ENCODE measurements around the gene TBC1D3B.
"Not testable (repeated sequence)": the region's sequence is repeated elsewhere in the genome, so short reads cannot be mapped to it uniquely, and the experiment has no call there.

TBC1D3B gene

DNA sequence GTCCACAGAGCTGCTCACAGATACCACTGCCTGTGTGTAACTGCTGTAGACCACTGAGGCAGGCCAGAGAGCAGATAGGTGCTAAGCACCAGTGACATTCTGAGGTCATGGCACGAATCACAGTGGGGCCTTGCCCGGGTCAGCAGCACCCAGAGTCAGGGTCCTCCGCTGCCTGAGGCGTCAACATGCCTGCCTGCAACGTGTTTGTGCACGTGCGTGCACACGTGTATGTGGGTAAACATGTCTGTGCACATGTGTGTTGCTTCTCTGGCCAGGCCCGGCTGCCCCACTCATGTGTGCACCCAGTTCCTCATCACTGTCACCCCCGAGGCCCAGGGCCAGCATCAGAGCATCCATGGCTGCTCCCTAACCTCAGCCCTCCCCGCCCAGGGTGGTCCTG, at the start of gene TBC1D3B:
Gene TBC1D3B (minus strand): TSS at position 101 of the 400 bp plus-strand sequence. CDS start 1,586 bp downstream, outside the sequence.
- not testable (repeated sequence) for DNase-seq (ENCODE audit: low read depth)

DNA sequence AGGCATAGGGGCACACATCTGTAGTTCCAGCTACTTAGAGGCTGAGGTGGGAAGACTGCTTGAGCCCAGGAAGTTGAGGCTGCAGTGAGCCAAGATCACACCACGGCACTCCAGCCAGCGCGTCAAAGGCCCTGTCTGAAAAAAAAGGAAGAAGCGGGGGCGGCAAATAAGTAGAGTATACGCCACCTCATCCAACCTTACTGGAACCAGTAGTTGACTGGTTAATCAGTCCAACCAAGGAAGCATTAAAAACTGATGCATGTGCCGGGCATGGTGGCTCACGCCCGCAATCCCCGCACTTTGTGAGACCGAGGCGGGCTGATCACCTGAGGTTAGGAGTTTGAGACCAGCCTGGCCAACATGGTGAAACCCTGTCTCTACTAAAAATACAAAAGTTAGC, 46.5 kb upstream of the TBC1D3B start:
- not testable (repeated sequence) for DNase-seq (ENCODE audit: low read depth)

DNA sequence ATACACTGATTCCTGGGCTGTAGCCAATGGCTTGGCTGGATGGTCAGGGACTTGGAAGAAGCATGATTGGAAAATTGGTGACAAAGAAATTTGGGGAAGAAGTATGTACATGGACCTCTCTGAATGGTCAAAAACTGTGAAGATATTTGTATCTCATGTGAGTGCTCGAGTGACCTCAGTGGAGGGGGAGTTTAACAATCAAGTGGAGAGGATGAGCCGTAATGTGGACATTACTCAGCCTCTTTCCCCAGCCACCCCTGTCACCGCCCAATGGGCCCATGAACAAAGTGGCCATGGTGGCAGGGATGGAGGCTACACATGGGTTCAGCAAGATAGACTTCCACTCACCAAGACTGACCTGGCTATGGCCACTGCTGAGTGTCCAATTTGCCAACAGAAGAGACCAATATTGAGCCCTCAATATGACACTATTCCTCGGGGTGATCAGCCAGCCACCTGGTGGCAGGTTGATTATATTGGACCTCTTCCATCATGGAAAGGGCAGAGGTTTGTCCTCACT, 45.2 kb upstream of the TBC1D3B start:
- not testable (repeated sequence) for DNase-seq (ENCODE audit: low read depth)

DNA sequence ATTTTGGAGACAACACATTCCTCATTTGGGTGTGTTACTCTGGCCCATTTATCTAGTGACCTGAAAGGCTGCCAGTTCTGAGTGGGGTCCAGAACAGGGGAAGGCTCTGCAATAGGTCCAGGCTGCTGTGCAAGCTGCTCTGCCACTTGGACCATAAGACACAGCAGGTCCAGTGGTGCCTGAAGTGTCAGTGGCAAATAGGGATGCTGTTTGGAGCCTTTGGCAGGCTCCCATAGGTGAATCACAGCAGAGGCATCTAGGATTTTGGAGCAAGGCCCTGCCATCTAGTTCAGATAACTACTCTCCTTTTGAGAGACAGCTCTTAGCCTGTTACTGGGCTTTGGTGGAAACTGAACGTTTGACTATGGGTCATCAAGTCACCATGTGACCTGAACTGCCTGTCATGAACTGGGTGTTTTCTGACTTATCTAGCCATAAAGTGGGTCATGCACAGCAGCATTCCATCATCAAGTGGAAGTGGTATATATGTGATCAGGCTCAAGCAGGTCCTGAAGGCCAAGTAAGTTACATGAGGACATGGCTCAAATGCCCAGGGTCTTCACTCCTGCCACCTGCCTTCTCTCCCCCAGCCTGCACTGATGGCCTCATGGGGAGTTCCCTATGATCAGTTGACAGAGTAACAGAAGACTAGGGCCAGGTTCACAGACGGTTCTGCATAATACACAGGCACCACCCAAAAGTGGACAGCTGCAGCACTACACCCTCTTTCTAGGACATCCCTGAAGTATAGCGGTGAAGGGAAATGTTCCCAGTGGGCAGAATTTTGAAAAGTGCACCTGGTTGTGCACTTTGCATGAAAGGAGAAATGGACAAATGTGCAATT, 44.5 kb upstream of the TBC1D3B start:
- DNase-seq (ENCODE audit: low read depth) = not testable (repeated sequence)

DNA sequence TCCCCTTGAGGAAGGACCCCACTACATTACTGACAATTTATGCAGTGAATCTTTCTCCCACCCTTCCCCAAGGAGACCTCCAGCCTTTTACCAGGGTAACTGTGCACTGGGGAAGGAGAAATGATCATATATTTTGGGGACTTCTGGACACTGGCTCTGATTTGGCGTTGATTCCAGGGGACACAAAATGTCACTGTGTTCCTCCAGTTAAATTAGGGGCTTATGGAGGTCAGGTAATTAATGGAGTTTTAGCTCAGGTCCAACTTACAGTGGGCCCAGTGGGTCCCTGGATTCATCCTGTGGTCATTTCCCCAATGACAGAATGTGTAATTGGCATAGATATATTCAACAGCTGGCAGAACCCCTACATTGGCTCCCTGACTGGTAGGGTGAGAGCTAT, 43.1 kb upstream of the TBC1D3B start:
- not testable (repeated sequence) for DNase-seq (ENCODE audit: low read depth)

DNA sequence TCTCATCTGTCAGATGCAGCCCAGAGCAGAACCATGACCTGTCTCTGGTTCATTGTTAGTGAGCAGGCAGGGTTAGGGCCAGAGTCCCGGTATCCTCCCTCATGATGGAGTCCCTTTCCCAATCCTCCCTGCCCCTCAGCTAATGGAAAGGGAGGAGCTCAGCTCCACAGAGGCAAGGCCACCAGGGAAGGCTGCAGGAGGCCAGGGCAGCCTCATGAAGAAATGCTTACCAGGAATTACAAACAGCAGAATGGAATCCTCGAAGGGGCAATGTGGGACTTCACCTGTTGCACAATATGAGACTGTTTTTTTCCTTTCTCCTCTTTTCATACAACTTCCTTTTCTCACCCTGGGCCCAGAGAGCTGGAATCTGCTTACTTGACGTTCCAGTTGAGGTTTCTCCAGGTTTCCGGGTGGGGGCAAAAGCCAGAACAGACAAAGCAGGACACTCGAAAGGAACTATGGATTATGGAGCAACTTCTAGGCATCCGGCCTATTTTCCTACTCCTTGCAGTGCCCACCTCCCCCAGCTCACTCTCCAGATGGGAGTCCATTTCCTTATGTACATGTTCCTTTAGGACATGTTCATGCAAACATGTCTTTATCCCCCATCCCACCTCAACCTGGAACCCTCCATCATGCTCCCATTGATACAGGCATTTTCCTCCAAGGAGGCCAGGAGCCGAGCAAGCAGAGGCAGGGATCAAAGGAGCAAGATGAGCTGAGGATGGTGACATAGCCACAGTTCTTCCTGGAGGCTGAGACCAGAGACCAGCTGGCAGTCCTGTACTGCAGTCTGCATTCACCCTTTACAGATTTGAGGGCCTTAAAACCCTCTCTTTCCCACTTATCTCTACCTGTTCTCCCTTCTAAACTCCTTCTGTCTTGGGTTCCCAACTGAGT, 39.2 kb upstream of the TBC1D3B start:
- not testable (repeated sequence) for DNase-seq (ENCODE audit: low read depth)

DNA sequence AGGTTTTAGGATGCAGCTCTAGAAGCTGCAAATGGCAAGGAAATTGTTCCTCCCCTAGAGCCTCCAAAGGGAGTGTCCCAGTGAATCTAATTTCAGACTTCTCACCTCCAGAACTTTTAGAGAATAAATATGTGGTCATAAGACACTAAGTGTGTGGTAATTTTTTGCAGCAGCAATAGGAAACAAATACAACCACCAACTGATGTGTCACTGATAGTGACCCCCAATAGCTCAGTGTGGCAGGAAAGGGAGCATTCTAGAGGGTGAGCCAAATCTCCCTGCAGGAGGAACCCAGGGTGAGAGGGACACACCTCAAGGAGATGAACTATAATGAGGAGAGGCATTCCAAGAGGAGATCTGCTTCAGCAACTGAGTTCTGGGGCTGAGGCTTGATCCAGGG, 38.5 kb upstream of the TBC1D3B start:
- DNase-seq (ENCODE audit: low read depth) = no peak

DNA sequence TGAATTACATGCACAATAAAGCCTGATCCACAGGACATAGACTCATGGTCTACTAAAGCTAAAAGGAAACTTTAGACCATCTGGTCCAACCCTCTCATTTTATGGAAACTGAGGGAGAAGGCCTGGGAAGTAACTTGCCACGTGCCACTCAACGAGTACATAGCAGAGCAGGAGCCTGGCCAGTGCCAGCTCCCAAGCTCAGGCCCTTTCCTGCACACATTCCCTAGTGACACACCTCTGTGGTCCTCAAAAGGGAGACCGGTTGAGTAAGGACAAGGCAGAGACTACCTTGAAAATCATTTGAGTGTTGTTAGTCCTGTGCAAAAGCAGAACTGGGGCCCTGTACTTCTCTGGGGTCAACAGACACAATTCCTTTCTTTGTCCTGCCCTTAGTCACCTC, 37.3 kb upstream of the TBC1D3B start:
- no peak for DNase-seq (ENCODE audit: low read depth)

DNA sequence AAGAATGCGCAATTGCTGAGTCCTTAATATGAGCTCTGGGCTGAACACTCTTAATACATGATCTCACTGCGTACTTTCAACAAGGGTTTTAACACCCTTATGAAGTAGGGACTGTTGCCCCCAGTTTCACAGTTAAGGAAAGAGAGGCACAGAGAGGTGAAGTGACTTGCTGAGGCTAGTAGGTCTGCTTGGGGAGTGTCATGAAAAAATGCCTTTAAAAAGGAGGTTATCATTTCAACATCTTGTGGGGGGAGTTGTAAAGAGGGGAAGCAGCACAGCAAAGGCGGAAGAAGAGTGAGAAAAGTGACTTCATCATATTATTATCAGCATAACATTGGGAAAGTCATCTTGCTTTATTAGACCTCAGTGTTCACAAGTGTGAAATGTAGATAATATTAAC, 36.5 kb upstream of the TBC1D3B start:
- DNase-seq (ENCODE audit: low read depth) = no peak

DNA sequence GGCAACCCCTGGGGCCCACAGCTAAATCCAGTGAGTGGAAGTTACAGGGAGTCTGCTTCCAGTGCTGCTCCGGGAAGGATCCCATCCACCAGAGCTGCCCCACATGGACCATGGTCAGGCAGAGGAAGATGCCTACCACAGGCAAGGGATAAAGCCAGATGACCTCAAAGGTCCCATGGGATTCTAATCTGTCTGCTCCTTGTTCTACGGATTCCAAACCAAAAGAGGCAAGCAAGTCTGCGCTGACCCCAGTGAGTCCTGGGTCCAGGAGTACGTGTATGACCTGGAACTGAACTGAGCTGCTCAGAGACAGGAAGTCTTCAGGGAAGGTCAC, 35.8 kb upstream of the TBC1D3B start:
- no peak for DNase-seq (ENCODE audit: low read depth)

DNA sequence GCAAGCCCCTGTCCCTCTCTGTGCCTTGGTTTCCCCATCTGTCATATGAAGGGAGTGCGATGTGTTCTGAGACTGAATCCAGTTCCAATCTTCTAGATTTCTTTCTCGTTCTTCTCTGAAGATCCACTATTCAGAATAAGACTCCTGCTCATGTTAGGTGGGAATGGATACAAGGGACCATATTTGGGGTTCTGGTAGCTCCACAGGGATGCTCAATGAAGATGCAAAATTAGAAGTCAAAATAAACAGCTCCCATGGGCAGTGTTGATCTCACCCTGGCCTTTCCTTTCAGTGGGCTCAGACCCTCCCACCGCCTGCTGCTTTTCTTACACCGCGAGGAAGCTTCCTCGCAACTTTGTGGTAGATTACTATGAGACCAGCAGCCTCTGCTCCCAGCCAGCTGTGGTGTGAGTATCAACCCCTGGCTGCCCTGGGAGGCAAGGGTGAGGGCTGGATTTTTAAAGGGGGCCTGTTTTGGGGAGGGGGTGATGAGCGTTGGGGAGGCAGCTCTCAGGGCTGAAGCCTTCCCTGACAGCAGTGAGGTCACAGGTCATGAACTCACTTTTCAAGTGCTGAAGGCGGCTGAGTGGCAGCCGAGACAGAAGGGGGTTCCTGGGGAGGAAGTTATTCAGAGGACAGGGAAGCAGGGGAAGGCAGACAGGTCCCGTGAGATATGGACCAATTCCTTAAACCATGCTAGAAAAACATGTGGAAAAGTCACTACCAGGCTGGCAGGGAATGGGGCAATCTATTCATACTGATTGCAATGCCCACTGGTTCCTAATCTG, 35.2 kb upstream of the TBC1D3B start:
- DNase-seq (ENCODE audit: low read depth) = not testable (repeated sequence)

DNA sequence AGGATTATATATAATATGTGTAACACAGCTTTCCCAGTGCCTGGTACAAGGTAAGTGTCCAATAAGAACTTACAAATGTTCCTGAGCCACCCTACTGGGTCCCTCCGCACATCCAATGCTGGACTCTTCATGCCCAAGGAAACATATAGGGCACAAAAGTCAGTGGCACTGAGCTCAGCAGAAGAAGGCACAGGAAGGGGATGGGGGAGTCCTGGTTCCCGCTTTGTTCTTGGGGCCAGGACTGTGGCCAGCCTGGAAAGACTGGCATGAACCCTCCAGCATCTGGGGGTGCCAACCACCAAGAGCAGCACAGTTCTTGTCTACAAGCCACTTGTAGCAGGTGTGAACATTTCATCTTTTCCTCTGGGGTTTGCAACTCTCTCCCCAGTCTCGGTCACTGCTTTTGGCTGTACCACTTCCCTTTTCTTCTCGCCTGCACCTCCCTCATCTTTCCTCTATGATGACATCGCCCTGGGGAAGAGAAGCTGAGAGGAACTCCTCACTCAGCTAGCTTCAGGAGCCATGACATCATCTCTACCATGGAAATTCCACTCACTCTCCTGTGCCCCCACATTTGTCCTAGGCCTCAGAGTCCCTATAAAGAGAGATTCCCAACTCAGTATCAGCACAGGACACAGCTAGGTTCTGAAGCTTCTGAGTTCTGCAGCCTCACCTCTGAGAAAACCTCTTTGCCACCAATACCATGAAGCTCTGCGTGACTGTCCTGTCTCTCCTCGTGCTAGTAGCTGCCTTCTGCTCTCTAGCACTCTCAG, 34.2 kb upstream of the TBC1D3B start, which contains the start of gene CCL4L2:
Gene CCL4L2 (plus strand): TSS at position 625 of the 773 bp plus-strand sequence.
- DNase-seq (ENCODE audit: low read depth) = not testable (repeated sequence)

DNA sequence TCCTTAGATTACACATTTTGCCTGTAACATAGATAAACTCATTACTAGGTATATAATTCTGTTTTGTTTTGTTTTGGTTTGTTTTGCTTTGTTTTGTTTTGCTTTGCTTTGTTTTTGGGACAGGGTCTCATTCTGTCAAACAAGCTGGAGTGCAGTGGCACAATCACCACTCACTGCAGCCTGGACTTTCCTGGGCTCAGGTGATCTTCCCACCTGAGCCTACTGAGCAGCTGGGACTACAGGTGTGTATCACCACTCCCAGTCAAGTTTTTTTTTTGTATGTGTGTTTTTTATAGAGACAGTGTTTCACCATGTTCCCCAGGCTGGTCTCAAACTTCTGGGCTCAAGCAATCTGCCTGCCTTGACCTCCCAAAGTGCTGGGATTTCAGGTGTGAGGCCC, 33.1 kb upstream of the TBC1D3B start:
- DNase-seq (ENCODE audit: low read depth) = no peak

DNA sequence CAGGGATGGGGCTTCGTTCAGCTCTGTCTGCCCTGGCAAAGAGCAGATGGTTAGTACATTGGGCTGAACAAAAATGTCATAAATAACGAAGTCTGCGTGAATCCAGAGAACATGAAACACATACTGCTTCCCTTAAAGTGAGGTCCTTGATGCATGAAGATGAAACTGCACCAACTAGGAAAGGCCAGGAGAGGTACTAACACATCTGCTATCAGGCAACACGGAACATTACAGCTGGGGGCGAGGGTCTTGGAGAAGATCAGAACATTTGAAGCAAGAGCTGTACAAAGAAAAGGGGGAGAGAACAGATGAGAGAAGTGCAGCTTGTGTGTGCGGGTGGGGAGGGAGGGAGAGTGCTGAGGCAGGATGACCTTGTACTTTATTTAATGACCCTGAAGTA, 30.9 kb upstream of the TBC1D3B start:
- DNase-seq (ENCODE audit: low read depth) = not testable (repeated sequence)

DNA sequence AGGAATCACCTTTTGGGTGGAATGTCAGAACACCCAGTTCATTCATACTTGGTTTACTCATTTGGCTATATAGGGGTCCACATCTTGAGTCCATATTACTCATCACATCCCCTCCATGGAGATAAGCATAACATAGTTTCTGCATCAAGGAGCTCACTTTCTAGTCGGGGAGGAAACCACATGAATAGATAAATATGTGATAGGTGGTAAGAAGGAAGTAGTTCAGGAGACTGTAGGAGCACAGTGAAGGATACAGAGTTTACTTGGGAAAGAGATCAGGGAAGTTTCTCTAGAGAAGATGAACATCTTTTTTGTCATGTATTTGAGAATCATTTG, 30.0 kb upstream of the TBC1D3B start:
- DNase-seq (ENCODE audit: low read depth) = not testable (repeated sequence)

DNA sequence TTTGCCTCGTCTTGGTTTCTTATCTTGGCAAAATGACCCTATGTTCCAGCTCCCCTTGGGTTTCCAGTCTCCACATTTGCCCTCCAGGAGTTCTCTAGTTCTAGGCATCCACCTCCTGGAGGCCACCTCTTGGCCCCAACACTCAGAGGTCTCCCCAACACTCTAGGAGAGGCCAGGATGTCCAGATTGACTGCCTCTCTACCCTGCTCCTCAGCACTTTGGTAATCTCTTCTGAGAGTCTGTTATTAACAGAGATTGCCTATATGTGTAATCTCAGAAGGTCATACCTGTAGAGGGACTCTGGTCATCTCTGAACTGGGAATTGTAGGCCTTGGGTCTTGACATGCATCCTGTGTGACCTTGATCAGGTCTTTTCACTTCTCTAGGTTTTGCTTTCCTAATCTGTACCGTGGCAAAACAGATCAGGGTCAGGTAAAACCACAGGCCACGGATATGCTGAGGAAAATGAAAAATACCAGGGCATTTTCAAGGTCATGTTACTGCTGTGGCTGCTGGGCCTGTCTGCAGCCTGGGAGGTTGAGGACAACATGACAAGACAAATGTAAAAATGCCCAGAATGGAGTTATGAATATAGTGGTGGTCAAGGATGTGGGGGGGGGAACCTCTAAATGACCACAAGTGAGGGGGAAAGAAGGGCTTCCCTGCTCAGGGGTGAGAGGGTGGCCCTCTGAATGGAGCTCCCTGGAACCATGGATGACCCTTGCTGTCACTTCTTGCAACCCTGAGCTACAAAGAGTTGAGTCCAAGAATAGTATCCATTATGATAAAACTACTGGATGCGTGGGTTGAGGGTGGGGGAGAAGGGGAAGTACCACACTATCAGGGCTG, 29.4 kb upstream of the TBC1D3B start:
- DNase-seq (ENCODE audit: low read depth) = no peak

DNA sequence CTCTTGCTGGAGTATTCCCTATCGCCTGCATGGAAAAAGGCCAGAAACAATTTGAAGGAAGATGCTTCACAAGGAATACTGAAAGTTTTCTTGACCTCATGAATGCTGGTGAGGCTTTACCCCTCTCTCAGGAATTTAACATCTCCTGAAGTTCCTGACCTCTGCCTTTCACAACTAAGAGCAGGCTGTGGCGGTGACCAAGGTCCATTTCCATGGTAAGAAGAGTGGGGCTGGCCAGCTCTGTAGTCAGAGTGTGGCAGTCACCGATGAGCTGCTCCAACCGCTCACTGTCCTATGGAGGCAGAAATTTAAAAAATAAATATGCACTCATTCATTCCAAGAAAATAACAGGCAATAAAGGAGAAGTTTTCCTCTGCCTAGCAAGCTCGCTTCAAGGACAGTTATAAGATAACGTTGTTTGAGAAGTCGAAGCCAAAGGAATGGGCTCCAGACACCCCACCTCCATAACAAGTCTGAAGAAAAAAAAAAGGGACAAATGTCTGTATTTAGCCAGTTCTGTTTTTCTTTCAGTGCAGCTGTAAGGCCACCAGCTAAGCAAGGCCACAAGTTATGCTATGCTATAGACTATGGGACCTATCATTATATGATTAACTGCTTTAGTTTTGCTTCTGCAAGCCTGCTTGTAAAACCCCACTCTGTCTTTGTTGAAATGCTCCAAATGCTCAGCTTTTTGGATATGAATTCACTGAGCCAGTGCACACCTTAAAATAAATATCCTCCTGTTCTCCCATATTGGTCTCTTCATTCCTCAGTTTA, 28.5 kb upstream of the TBC1D3B start:
- DNase-seq (ENCODE audit: low read depth) = no peak

DNA sequence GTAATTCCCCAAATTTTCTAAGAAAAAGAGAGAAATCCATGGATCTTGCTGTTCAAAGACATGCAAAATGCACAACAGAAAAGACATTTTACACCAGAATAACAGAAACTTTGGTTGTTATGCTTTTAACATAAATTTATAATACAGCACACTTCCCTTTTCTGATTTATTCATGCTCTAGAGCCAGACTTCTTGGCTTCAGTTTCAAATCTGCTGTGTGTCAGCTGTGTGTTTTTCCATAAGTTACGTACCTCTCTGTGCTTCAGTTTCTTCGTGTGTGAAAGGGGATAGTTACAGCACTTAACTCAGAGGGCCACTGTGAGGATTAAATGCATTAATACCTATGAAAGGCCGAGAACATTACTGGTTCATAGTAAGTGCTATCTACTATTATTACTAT, 26.9 kb upstream of the TBC1D3B start:
- DNase-seq (ENCODE audit: low read depth) = no peak

DNA sequence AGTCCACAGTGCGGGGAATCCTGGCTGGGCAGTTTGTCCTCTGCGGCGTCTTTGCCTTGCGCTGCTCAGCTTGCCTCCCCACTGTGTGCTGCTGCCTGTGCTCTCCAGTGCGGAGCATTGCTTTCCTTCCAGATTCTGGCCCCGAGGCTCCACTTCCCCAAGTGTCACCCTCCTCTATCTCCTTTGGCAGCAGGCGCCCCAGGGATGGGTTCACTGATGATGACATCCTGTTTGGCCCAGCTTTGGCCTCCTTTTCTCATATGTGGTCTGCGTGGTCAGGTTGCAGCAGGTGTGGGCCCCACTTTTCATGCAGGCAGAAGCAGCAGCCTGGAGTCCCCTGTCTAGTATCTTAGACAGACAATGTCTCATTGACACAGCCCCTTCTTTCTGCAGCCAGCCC, 25.1 kb upstream of the TBC1D3B start:
- not testable (repeated sequence) for DNase-seq (ENCODE audit: low read depth)

Measured in iris pigment epithelial cell (primary cell).